HG03175 (cell line): Measurements from ENCODE around the gene PIM3.

Source experiments
- ATAC-seq: cut with Tn5 transposase; IDR thresholded peaks from one replicate; pipeline ENCODE4 v1.9.1; 2021; ENCODE audit warnings: mild to moderate bottlenecking, moderate library complexity; ENCODE audit not compliant: unreplicated experiment

PIM3 gene

GRCh38 chr22:49999946-50000586 lies 39.5 kb downstream of the PIM3 start:
- ATAC-seq = no peak

GRCh38 chr22:50000587-50001387 lies 40.2 kb downstream of the PIM3 start:
- no peak for ATAC-seq

GRCh38 chr22:50001388-50002231 lies 41.0 kb downstream of the PIM3 start:
- no peak for ATAC-seq

GRCh38 chr22:50002791-50003190 lies 42.2 kb downstream of the PIM3 start:
- ATAC-seq = no peak

GRCh38 chr22:50004918-50005317 lies 44.3 kb downstream of the PIM3 start:
- no peak for ATAC-seq

- no peak for ATAC-seq
Measured at GRCh38 chr22:50007057-50007511, 46.5 kb downstream of the PIM3 start.

- ATAC-seq = no peak
Measured at GRCh38 chr22:50008151-50009040, 47.8 kb downstream of the PIM3 start.

GRCh38 chr22:50009251-50009650 lies 48.7 kb downstream of the PIM3 start:
- no peak for ATAC-seq

- ATAC-seq = no peak
Measured at GRCh38 chr22:50009765-50010675, 49.4 kb downstream of the PIM3 start.

- ATAC-seq = no peak
Measured at GRCh38 chr22:50010676-50011446, 50.3 kb downstream of the PIM3 start.

GRCh38 chr22:50011447-50012210 lies 51.1 kb downstream of the PIM3 start:
- ATAC-seq = no peak

GRCh38 chr22:50012211-50013181 lies 51.9 kb downstream of the PIM3 start, which contains the start of gene IL17REL:
TSS of gene IL17REL (minus strand) at chr22:50012765. CDS start at chr22:50012646, 119 bp downstream.
- ATAC-seq = no peak
